Motor neuron (in vitro differentiated cells): Measurements from ENCODE around the gene EPB41L1. TPM values are rescaled to one million over a fixed set of nuclear protein-coding genes. Genes with fewer than 3 reads are reported as not detected.

Experiments used
- ATAC-seq, 8 experiments: fragments of 200-7000 bp; cut with Tn5 transposase; replicated peaks in 6 of 8; 2 replicates each; pipeline ENCODE4 v1.8.0; 2021; ENCODE audit warnings: mild to moderate bottlenecking in 8 of 8, moderate library complexity in 8 of 8
- H3K27ac ChIP-seq, 2 donors: fragments of 250-450 bp; sonication (Bioruptor Pico); 2 replicates each; pipeline ENCODE4 v1.9.0; 2021; ENCODE audit warnings: antibody characterized with exemption in 2 of 2, mild to moderate bottlenecking in 2 of 2, moderate library complexity in 1 of 2
- H3K4me1 ChIP-seq, 2 donors: fragments of 250-450 bp; sonication (Bioruptor Pico); replicated peaks in 1 of 2; 2 replicates each; pipeline ENCODE4 v1.6.1; 2021; ENCODE audit warnings: antibody characterized with exemption in 2 of 2, mild to moderate bottlenecking in 2 of 2, moderate library complexity in 1 of 2
- H3K4me3 ChIP-seq, 5 donors: fragments of 250-450 bp; sonication (Bioruptor Pico); 2 replicates each; pipeline ENCODE4 v1.9.0; 2021; ENCODE audit warnings: antibody characterized with exemption in 5 of 5, mild to moderate bottlenecking in 5 of 5, moderate library complexity in 4 of 5
- WGBS, 10 experiments: fragments of 450-650 bp; shearing (Covaris generic); methylation state at CpG; one replicate each; pipeline ENCODE4 v1.0.0; 2022; 5-methylcytosine and 5-hydroxymethylcytosine counted together
- in situ Hi-C, 9 experiments: fragments of 400-800 bp; cut with MboI; loops; one replicate each; pipeline ENCODE4 v1.15.0; 2021; ENCODE audit warnings: low sequenced_read_pairs in 9 of 9, low pct_unique_long_range_greater_than_20kb in 2 of 9; ENCODE audit not compliant: unreplicated experiment in 9 of 9
- total RNA-seq, 8 experiments: library from RNA; unstranded; fragments of 300-600 nt; gene quantifications; 2 replicates each; pipeline versions ENCODE4 v1.2.3 to v1.2.4, GENCODE V29; 2022

EPB41L1 gene
- total RNA-seq, 8 experiments from 2014 or later, result 7.4 to 101 (median 25.0) TPM

DNA sequence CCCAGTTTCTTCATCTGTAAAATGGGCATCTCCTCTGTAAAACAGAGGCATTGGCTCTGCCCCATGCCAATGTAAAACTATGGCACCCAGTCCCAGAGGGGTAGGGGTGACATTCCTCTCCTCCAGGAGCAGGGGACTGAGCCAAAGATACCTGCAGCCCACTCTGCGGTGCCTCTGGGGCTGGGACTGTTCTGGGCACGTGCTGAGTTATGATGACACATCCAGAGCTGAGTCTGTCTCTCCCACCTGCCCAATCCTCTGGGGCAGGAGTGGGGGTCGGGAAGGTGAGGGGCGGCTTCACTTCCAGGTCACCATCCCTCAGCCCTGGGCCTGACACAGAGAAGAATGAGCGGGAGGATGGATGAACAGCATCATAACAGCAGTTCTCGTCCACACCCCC is 111.6 kb downstream of the EPB41L1 start:
- ATAC-seq, result no peak
- WGBS, 10 experiments, result 100% methylated on average over 1 of the region's 6 CpGs; no CpG with 5 or more reads in 9 of the 10 experiments
- Histone ChIP-seq H3K4me1 (peaks cover 0 to 3% of the 10 kb centered on the region in 2 donors), H3K27ac (no peak overlapping the region), H3K4me3 (no peak overlapping the region)
- in situ Hi-C loops, result no loop called here

GRCh38 chr20:36267605-36268381 is 113.3 kb downstream of the EPB41L1 start:
- ATAC-seq, result peak in 2 of 8 experiments; percentile 62 to 64
- WGBS, 10 experiments, result 20 to 100% (median 90%) methylated on average over 1 to 5 of the region's 24 CpGs; no CpG with 5 or more reads in 5 of the 10 experiments
- no peak overlapping the region for H3K4me3 ChIP-seq
- in situ Hi-C loops, result no loop called here
- H3K4me1 ChIP-seq, result peaks cover 0 to 3% of the 10 kb centered on the region in 2 donors
- no peak overlapping the region for H3K27ac ChIP-seq

- peaks cover 0 to 5% of the 10 kb centered on the region in 2 donors for H3K4me1 ChIP-seq
- in situ Hi-C loops, result no loop called here
- no peak overlapping the region for H3K27ac ChIP-seq
- 7 to 100% (median 77%) methylated on average over 1 to 5 of the region's 10 CpGs; no CpG with 5 or more reads in 2 of the 10 experiments for WGBS, 10 experiments
- H3K4me3 ChIP-seq, result no peak overlapping the region
- peak in 3 of 8 experiments; percentile 56 to 78 (median 67) for ATAC-seq
These were observed 114.2 kb downstream of the EPB41L1 start for GRCh38 chr20:36268440-36269342.

DNA sequence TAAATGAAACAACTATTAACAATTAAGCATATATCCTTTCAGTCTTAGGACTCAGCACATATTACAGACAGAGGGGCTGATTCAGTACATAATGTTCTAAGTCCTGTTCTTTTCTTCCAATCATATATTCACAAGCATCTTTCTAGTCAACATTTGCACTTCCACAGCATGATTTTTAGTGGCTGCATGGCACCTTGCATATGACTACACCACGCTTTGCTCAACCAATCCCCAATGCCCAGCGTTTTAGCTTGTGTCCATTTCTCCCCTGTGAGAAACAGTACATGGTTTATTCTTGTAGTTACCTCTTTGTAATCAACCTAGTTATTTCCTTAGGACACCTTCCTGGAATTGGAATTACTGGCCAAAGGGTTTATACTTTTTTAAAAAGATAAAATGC is 115.0 kb downstream of the EPB41L1 start:
- H3K4me3 ChIP-seq, result no peak overlapping the region
- peaks cover 5 to 12% of the 10 kb centered on the region in 2 donors for H3K4me1 ChIP-seq
- ATAC-seq, result no peak
- in situ Hi-C loops, result no loop called here
- no peak overlapping the region for H3K27ac ChIP-seq
- 21 to 80% (median 74%) methylated on average over 1 to 2 of the region's 2 CpGs; no CpG with 5 or more reads in 2 of the 10 experiments for WGBS, 10 experiments

- in situ Hi-C loops, result loop anchor here in 1 of 9 experiments (10.0 kb wide), 1 partner anchor 164 kb away; no protein-coding TSS in a partner anchor
- 65 to 100% (median 90%) methylated on average over 2 to 13 of the region's 20 CpGs; no CpG with 5 or more reads in 2 of the 10 experiments for WGBS, 10 experiments
- ATAC-seq, result no peak
- Histone ChIP-seq H3K4me1 (peaks cover 8 to 22% of the 10 kb centered on the region in 2 donors), H3K4me3 (no peak overlapping the region), H3K27ac (no peak overlapping the region)
These were observed 116.5 kb downstream of the EPB41L1 start for GRCh38 chr20:36270744-36271638.

DNA sequence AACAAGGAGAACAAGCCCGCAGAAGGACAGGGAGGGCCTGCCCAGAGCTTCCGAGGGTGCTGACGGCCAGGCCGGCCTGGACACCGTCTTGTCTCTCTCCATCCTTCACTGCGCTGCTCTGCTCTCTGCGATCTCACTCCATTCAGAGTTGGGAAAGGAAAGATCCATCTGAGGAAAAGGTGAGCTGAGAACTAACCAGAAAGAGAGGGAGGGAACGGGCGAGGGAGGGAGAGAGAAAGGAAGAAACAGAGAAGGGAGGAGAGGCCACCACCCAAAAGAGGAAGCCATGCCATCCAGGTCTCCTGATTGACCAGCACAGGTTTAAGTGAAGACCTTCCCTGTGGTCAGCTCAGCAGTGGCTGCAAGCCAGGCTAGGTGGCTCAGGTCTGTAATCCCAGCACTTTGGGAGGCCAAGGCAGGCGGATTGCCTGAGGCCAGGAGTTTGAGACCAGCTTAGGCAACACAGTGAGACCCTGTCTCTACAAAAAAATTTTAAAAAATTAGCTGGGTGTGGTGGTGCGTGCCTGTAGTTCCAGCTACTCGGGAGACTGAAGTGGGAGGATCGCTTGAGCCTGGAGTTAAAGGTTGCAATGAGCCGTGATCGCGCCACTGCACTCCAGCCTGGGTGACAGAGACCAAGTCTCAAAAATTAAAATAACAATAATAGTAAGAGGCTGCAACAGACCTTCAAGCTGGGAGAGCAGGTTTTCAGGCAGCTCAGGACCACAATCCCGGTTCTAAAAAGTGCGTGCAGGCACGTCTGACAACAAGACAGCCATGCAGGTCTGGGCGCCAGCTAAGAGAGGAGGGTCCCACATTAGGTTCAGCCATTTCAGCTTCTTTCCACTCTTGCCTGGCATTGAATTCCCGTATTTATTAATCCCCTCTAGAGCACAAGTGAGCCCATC is 117.4 kb downstream of the EPB41L1 start:
- ATAC-seq, result no peak
- 45 to 100% (median 85%) methylated on average over 1 to 14 of the region's 21 CpGs; no CpG with 5 or more reads in 1 of the 10 experiments for WGBS, 10 experiments
- in situ Hi-C loops, result loop anchor here in 1 of 9 experiments (10.0 kb wide), 1 partner anchor 163 kb away; no protein-coding TSS in a partner anchor
- Histone ChIP-seq H3K4me1 (peaks cover 8 to 22% of the 10 kb centered on the region in 2 donors), H3K4me3 (no peak overlapping the region), H3K27ac (no peak overlapping the region)

- Histone ChIP-seq H3K4me3 (no peak overlapping the region), H3K4me1 (peaks cover 8 to 22% of the 10 kb centered on the region in 2 donors), H3K27ac (no peak overlapping the region)
- in situ Hi-C loops, result loop anchor here in 1 of 9 experiments (10.0 kb wide), 1 partner anchor 162 kb away; no protein-coding TSS in a partner anchor
- no peak for ATAC-seq
- WGBS, 10 experiments, result 0 to 100% (median 80%) methylated on average over 1 to 4 of the region's 12 CpGs; no CpG with 5 or more reads in 5 of the 10 experiments
These were observed 118.1 kb downstream of the EPB41L1 start for GRCh38 chr20:36272547-36273220.

DNA sequence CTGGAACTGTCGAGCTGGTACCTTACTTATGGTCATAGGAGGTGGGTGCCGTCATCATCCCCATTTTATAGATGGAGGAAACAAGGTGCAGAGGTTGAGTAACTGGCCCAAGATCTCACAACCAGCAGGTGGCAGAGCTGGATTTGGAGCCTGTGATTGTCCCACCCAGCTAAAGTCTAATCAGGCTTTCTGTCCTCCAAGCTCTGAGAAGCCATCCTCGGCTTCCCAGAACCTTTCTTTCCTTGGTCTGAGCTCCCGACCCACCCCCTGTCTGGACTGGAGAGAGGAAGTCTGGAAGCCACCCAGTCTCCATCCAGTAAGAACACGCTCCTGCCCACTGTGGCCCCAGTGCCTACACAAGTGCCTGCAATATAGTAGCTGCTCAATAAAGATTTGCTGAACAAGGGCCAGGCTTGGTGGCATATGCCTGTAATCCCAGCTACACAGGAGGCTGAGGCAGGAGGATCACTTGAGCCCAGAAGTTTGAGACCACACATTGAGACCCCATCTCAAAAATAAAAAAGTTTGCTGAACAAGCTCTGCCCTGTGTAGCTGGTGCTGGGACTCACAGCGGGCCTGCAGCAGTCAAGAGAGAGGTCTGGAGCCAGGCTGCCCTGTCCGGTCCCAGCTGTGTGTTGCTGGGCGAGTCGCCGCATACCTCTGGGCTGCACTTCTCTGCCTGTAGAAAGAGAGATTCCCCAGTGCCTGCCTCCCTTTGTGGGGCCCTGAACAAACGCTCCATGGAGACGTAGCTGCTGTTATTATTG is 119.1 kb downstream of the EPB41L1 start:
- in situ Hi-C loops, result loop anchor here in 1 of 9 experiments (10.0 kb wide), 1 partner anchor 161 kb away; no protein-coding TSS in a partner anchor
- Histone ChIP-seq H3K4me3 (no peak overlapping the region), H3K4me1 (peaks cover 8 to 22% of the 10 kb centered on the region in 2 donors), H3K27ac (peak overlapping the region in 1 of 2 donors; percentile 31)
- 10 to 100% (median 49%) methylated on average over 1 to 6 of the region's 12 CpGs; no CpG with 5 or more reads in 2 of the 10 experiments for WGBS, 10 experiments
- ATAC-seq, result peak in 5 of 8 experiments; percentile 44 to 86 (median 65)

DNA sequence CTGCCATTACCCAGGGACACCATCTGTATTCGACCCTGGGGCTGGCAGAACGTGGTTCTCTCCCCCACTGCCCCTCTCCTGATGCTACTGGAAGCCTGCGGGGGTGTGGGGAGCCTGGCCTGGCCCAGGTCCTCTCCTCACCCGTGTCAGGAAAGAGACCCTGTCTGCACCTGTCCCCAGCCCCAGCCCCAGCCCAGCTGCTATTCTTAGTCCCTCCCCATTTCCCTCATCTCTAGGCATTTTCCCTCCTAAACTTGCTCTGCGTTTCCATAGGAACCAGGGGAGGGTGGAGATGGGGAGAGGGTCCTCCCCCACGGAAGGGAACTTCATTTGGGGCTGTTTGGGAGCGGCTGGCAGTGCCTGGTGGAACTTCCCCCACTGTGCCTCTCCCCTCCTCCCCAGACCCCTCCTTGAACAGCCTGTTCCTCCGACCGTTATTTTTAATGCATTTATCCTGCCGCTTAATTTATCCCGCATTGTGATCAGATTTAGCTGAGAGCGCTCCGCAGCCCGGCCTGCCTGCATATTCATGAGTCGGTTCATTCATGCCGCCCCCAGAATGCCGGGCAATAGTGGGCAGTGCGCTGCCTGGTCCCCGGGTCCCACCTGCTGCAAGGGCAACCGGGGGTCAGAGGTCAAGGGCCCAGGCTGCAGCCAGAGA is 119.8 kb downstream of the EPB41L1 start:
- peak in 5 of 8 experiments; percentile 76 to 87 (median 79) for ATAC-seq
- peak overlapping the region in 1 of 2 donors; percentile 31 for H3K27ac ChIP-seq
- H3K4me1 ChIP-seq, result peaks cover 8 to 19% of the 10 kb centered on the region in 2 donors
- 12% methylated on average over 7 of the region's 20 CpGs; no CpG with 5 or more reads in 9 of the 10 experiments for WGBS, 10 experiments
- in situ Hi-C loops, result loop anchor here in 1 of 9 experiments (10.0 kb wide), 1 partner anchor 160 kb away; no protein-coding TSS in a partner anchor
- no peak overlapping the region for H3K4me3 ChIP-seq

DNA sequence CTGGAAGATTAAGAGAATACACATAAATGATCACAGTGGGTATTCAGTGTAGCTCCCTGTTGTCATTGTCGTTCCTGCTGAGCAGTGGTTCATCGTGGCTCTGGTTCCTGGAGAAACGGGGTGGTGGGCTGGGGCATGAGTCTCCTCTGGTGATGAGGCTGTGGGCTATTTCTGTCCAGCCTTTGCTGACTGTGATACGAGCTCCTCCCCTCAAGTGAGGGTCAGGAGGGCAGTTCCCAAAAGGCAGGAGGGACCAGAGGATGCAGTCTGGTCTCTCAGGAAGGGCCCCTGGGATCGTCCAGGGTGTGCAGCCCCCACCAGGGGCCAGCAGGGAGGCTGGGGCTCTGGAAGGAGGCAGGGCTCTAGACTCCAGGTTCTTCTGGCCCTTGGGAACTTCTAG is 120.5 kb downstream of the EPB41L1 start:
- WGBS, 10 experiments, result 37 to 89% (median 74%) methylated on average over 1 to 4 of the region's 5 CpGs; no CpG with 5 or more reads in 5 of the 10 experiments
- H3K27ac ChIP-seq, result no peak overlapping the region
- peaks cover 8 to 19% of the 10 kb centered on the region in 2 donors for H3K4me1 ChIP-seq
- ATAC-seq, result no peak
- H3K4me3 ChIP-seq, result no peak overlapping the region
- in situ Hi-C loops, result loop anchor here in 1 of 9 experiments (10.0 kb wide), 1 partner anchor 160 kb away; no protein-coding TSS in a partner anchor
